GM12878 (cell line): ENCODE data around the gene ZC3H10. TPM values are rescaled to one million over a fixed set of nuclear protein-coding genes. Genes with fewer than 3 reads are reported as not detected.
A peak's percentile ranks its signal among the peaks of the same experiment; 100 is the strongest.

Source experiments
- ATF7 ChIP-seq: fragments of 450-650 bp; IDR thresholded peaks from 2 replicates; pipeline ENCODE4 v1.6.1; 2016; ENCODE audit warnings: low read depth, mild to moderate bottlenecking
- CBFB ChIP-seq: IDR thresholded peaks from 2 replicates; pipeline ENCODE4 v1.6.1; 2016; ENCODE audit warnings: antibody characterized with exemption, low read depth
- CHD2 ChIP-seq: IDR thresholded peaks from 2 replicates; pipeline ENCODE4 v1.6.1; 2011; ENCODE audit warnings: low read depth, low read length, improper control_type of control experiment, borderline replicate concordance
- DPF2 ChIP-seq: fragments of 450-650 bp; IDR thresholded peaks from 2 replicates; pipeline ENCODE4 v1.6.1; 2017; ENCODE audit warnings: mild to moderate bottlenecking
- FOS ChIP-seq: IDR thresholded peaks from 3 replicates; pipeline ENCODE4 v1.6.1; 2011; ENCODE audit warnings: borderline replicate concordance; ENCODE audit not compliant: insufficient read length; ENCODE audit errors: extremely low read depth
- KLF5 ChIP-seq: fragments of 450-650 bp; IDR thresholded peaks from 2 replicates; pipeline ENCODE4 v1.6.1; 2014; ENCODE audit warnings: mild to moderate bottlenecking; ENCODE audit not compliant: partially characterized antibody
- MEF2B ChIP-seq: fragments of 450-650 bp; IDR thresholded peaks from 2 replicates; pipeline ENCODE4 v1.6.1; 2018; ENCODE audit warnings: mild to moderate bottlenecking, moderate library complexity; ENCODE audit not compliant: partially characterized antibody, poor library complexity, severe bottlenecking
- MXI1 ChIP-seq: fragments of 150-350 bp; IDR thresholded peaks from 2 replicates; pipeline ENCODE4 v1.6.1; 2011; ENCODE audit warnings: low read depth, mild to moderate bottlenecking, inconsistent platforms, low read length, improper control_type of control experiment
- MYC ChIP-seq: IDR thresholded peaks from 2 replicates; pipeline ENCODE4 v1.6.1; 2011; ENCODE audit warnings: mild to moderate bottlenecking, low read length, moderate library complexity, inconsistent platforms; ENCODE audit not compliant: insufficient read depth, insufficient replicate concordance, insufficient read length, severe bottlenecking
- NBN ChIP-seq: fragments of 450-650 bp; IDR thresholded peaks from 2 replicates; pipeline ENCODE4 v1.6.1; 2016
- NR2F1 ChIP-seq: fragments of 450-650 bp; conservative IDR thresholded peaks from 2 replicates; pipeline ENCODE4 v1.6.1; 2017; ENCODE audit warnings: mild to moderate bottlenecking
- PBX3 ChIP-seq: IDR thresholded peaks from 2 replicates; pipeline ENCODE4 v1.6.1; 2011; ENCODE audit warnings: mild to moderate bottlenecking, low read depth, low read length, moderate library complexity; ENCODE audit not compliant: insufficient replicate concordance
- PKNOX1 ChIP-seq: fragments of 450-650 bp; IDR thresholded peaks from 2 replicates; pipeline ENCODE4 v1.6.1; 2016; ENCODE audit warnings: mild to moderate bottlenecking
- RELB ChIP-seq: fragments of 450-650 bp; IDR thresholded peaks from 2 replicates; pipeline ENCODE4 v1.6.1; 2017; ENCODE audit warnings: low read depth, mild to moderate bottlenecking, moderate library complexity
- SREBF2 ChIP-seq: IDR thresholded peaks from 2 replicates; pipeline ENCODE4 v1.6.1; 2012; ENCODE audit warnings: mild to moderate bottlenecking, low read length
- SRF ChIP-seq, 2 experiments: IDR thresholded peaks; 2 replicates each; pipeline ENCODE4 v1.6.1; 2011; ENCODE audit warnings: low read depth in 2 of 2, low read length in 2 of 2, mild to moderate bottlenecking in 1 of 2, moderate library complexity in 1 of 2
- SUPT20H ChIP-seq: IDR thresholded peaks from 2 replicates; pipeline ENCODE4 v1.6.1; 2011; ENCODE audit warnings: low read depth, mild to moderate bottlenecking, low read length, moderate library complexity, borderline replicate concordance; ENCODE audit not compliant: control insufficient read depth
- SUZ12 ChIP-seq: fragments of 200-600 bp; sonication (generic); IDR thresholded peaks from one replicate; pipeline ENCODE4 v1.6.1; 2018; ENCODE audit warnings: antibody characterized with exemption, mild to moderate bottlenecking; ENCODE audit not compliant: unreplicated experiment
- USF1 ChIP-seq: IDR thresholded peaks from 2 replicates; pipeline ENCODE4 v1.6.1; 2011; ENCODE audit warnings: borderline replicate concordance, low read depth, mild to moderate bottlenecking, moderate library complexity, mixed read lengths, low read length; ENCODE audit not compliant: insufficient read depth; ENCODE audit errors: extremely low read length
- ZNF384 ChIP-seq: IDR thresholded peaks from 2 replicates; pipeline ENCODE4 v1.6.1; 2012; ENCODE audit warnings: low read depth, mild to moderate bottlenecking, low read length, improper control_type of control experiment, borderline replicate concordance
- polyA plus RNA-seq, 11 experiments: library from polyadenylated mRNA; depleted of rRNA in 4 of 11; unstranded in 6 of 11; stranded (reverse) in 5 of 11; fragments of >200 nt; fragmentation: Nextera tagmentation in 4 of 11; fragmentation: Illumina TruSeq in 1 of 11; extraction: Ambion mirVana in 4 of 11; extraction: Trizol in 1 of 11; gene quantifications; 1 replicate in 1 of 11; 2 replicates in 10 of 11; pipeline versions ENCODE4 v1.2.1 to v1.2.3, GENCODE V29; 2011 to 2016; ENCODE audit warnings: inconsistent platforms in 2 of 11, missing spikeins in 2 of 11, low read depth in 1 of 11
- total RNA-seq, 4 experiments: library from RNA; depleted of rRNA in 3 of 4; stranded (reverse); fragments of >200 nt in 3 of 4; fragmentation: Illumina TruSeq in 1 of 4; extraction: Trizol in 1 of 4; gene quantifications; 2 replicates each; pipeline versions ENCODE4 v1.2.1 to v1.2.3, GENCODE V29; 2013 to 2021
- TF ChIP-seq, protein P1 (sequence below): IDR thresholded peaks from 2 replicates; pipeline ENCODE4 v1.6.1; 2011; ENCODE audit warnings: borderline replicate concordance, low read depth, mild to moderate bottlenecking, moderate library complexity, low read length; ENCODE audit not compliant: insufficient read depth, poor library complexity, severe bottlenecking

Gene ZC3H10
- total and polyA plus RNA-seq, 10 of the 15 experiments (the other 5 are each of a cell fraction or from before 2014, with no cell fraction given), result 0.56 to 6.4 (median 3.7) TPM

DNA sequence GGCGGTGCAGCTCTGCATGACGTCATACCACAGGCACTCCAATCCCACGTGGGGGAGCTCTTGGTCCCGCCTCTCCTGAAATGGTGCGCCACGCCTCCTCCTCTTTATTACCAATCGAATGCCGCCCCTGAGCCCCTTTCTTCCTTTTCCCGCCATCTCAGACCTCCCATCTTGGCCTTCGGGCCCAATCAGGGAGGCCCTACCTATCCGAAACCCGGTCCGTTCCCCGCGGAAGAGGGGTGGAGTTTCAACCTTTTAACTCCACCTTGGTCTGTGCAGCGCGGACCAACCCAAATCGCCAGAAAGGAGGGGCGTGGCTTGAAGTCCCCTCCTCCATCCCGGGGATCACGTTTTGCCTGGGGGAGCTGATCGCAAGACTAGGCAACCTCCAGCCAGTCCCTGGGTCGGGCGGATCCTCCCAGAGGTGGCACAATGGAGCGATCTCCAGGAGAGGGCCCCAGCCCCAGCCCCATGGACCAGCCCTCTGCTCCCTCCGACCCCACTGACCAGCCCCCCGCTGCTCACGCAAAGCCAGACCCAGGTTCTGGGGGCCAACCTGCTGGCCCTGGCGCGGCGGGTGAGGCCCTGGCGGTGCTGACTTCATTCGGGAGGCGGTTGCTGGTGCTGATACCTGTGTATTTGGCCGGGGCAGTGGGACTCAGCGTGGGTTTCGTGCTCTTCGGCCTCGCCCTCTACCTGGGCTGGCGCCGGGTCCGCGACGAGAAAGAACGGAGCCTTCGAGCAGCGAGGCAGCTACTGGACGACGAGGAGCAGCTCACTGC lies 10.0 kb downstream of the ZC3H10 start, which contains the start of gene ESYT1 (continued):
- no peak for TF ChIP-seq MYC
- TF ChIP-seq MXI1, result peak; percentile 73
- no peak for TF ChIP-seq FOS
- no peak for TF ChIP-seq SUZ12
- no peak for TF ChIP-seq SREBF2
- TF ChIP-seq CHD2, result peak; percentile 78
- no peak for TF ChIP-seq RELB
- no peak for TF ChIP-seq CBFB
- peak; percentile 100 for TF ChIP-seq ATF7
- TF ChIP-seq SUPT20H, result no peak
- TF ChIP-seq PKNOX1, result no peak; the same call in 1 of the 2 replicates
- no peak for TF ChIP-seq MEF2B
- TF ChIP-seq USF1, result peak; percentile 75
- TF ChIP-seq, protein P1, sequence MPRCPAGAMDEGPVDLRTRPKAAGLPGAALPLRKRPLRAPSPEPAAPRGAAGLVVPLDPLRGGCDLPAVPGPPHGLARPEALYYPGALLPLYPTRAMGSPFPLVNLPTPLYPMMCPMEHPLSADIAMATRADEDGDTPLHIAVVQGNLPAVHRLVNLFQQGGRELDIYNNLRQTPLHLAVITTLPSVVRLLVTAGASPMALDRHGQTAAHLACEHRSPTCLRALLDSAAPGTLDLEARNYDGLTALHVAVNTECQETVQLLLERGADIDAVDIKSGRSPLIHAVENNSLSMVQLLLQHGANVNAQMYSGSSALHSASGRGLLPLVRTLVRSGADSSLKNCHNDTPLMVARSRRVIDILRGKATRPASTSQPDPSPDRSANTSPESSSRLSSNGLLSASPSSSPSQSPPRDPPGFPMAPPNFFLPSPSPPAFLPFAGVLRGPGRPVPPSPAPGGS, result no peak
- peak; percentile 99 for TF ChIP-seq NBN
- TF ChIP-seq NR2F1, result no peak
- 0 out of 4 replicates have a peak, but pooled peaks of 1 of the 2 experiments have one; percentile 67 for TF ChIP-seq SRF (IDR thresholded peaks at IDR 0.05; ENCODE audit: low read depth in 2 of 2, low read length in 2 of 2)
- no peak for TF ChIP-seq KLF5
- peak; percentile 15; the same call in 1 of the 2 replicates for TF ChIP-seq DPF2
- TF ChIP-seq PBX3, result no peak
- TF ChIP-seq ZNF384, result no peak
